DND-41 (cell line): ENCODE results near the gene CDH12.

Experiments
- ATAC-seq: fragments of 200-7000 bp; cut with Tn5 transposase; 3 replicates; pipeline ENCODE4 v1.9.1; 2021; ENCODE audit warnings: low read depth; ENCODE audit not compliant: insufficient read depth
- DNase-seq: peaks from one replicate; pipeline ENCODE4 v3.0.0-alpha.2; 2020
- H2AFZ ChIP-seq: 2 replicates; pipeline ENCODE4 v1.6.0; 2012; ENCODE audit warnings: low read depth, low read length
- H3K27ac ChIP-seq: 2 replicates; pipeline ENCODE4 v1.5.1; 2012; ENCODE audit warnings: low read length, inconsistent platforms
- H3K27me3 ChIP-seq: fragments of 200-600 bp; sonication (generic); 2 replicates; pipeline ENCODE4 v1.6.0; 2012; ENCODE audit warnings: low read length, mild to moderate bottlenecking, inconsistent platforms; ENCODE audit not compliant: insufficient read depth, poor library complexity
- H3K36me3 ChIP-seq: 2 replicates; pipeline ENCODE4 v1.5.1; 2012; ENCODE audit warnings: low read length, inconsistent platforms; ENCODE audit not compliant: insufficient read depth
- H3K4me1 ChIP-seq: 2 replicates; pipeline ENCODE4 v1.5.1; 2012; ENCODE audit warnings: mild to moderate bottlenecking, low read length; ENCODE audit not compliant: insufficient read depth
- H3K4me2 ChIP-seq: 2 replicates; pipeline ENCODE4 v1.6.0; 2012; ENCODE audit warnings: mild to moderate bottlenecking, moderate library complexity, low read length, inconsistent platforms; ENCODE audit not compliant: insufficient read depth
- H3K4me3 ChIP-seq, 2 experiments: fragments of 200-600 bp in 1 of 2; shearing (Covaris generic) in 1 of 2; 2 replicates each; pipeline ENCODE4 v1.5.1; 2012 to 2016; ENCODE audit warnings: inconsistent platforms in 2 of 2, low read length in 2 of 2, mild to moderate bottlenecking in 2 of 2, low read depth in 1 of 2, moderate library complexity in 1 of 2
- H3K79me2 ChIP-seq: 2 replicates; pipeline ENCODE4 v1.6.0; 2012; ENCODE audit warnings: low read length, inconsistent platforms; ENCODE audit not compliant: insufficient read depth
- H3K9ac ChIP-seq: 2 replicates; pipeline ENCODE4 v1.6.0; 2012; ENCODE audit warnings: low read depth, mild to moderate bottlenecking, inconsistent platforms, low read length, moderate library complexity
- H3K9me3 ChIP-seq: 2 replicates; pipeline ENCODE4 v1.5.1; 2012; ENCODE audit warnings: low read length, moderate library complexity, mild to moderate bottlenecking, inconsistent platforms; ENCODE audit not compliant: insufficient read depth, severe bottlenecking
- H4K20me1 ChIP-seq: 2 replicates; pipeline ENCODE4 v1.6.0; 2012; ENCODE audit warnings: low read length; ENCODE audit not compliant: insufficient read depth
- EZH2 ChIP-seq: IDR thresholded peaks from 3 replicates; pipeline ENCODE4 v1.6.1; 2012; ENCODE audit warnings: borderline replicate concordance, low read depth, mild to moderate bottlenecking, moderate library complexity, low read length, inconsistent platforms; ENCODE audit not compliant: severe bottlenecking
- TF ChIP-seq, protein P1 (sequence below): IDR thresholded peaks from 2 replicates; pipeline ENCODE4 v1.5.1; 2012; ENCODE audit warnings: borderline replicate concordance, low read length, moderate library complexity, mild to moderate bottlenecking; ENCODE audit not compliant: poor library complexity, severe bottlenecking; ENCODE audit errors: extremely low read depth

The CDH12 gene

DNA sequence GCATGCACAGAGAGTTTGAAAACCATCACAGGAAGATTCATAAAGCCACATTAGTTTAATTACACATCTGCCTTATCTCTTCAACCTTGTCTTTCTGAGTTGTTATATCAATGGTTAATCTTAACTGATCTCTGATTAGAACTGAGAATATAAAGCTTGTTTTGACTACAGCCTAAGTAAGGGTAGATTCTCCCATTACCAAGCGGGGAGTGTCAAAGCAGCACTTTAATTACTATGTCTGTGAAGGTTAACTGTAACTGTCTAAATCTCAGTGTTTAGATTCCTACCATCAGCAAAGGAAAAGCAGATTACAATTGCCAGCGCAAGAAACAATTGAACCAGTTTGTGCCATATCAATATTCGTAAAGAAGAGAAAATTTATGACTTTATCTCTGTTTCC, 348.7 kb downstream of the CDH12 start:
- H3K4me2 ChIP-seq = no peak overlapping the region
- H3K27me3 ChIP-seq = no peaks in the 10 kb centered on the region
- no peak for TF ChIP-seq EZH2
- TF ChIP-seq, protein P1, sequence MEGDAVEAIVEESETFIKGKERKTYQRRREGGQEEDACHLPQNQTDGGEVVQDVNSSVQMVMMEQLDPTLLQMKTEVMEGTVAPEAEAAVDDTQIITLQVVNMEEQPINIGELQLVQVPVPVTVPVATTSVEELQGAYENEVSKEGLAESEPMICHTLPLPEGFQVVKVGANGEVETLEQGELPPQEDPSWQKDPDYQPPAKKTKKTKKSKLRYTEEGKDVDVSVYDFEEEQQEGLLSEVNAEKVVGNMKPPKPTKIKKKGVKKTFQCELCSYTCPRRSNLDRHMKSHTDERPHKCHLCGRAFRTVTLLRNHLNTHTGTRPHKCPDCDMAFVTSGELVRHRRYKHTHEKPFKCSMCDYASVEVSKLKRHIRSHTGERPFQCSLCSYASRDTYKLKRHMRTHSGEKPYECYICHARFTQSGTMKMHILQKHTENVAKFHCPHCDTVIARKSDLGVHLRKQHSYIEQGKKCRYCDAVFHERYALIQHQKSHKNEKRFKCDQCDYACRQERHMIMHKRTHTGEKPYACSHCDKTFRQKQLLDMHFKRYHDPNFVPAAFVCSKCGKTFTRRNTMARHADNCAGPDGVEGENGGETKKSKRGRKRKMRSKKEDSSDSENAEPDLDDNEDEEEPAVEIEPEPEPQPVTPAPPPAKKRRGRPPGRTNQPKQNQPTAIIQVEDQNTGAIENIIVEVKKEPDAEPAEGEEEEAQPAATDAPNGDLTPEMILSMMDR = no peak
- H3K4me3 ChIP-seq = no peak overlapping the region
- H3K9ac ChIP-seq = no peak overlapping the region
- peaks cover 3% of the 10 kb centered on the region for H3K9me3 ChIP-seq
- no peak overlapping the region for H3K27ac ChIP-seq
- ATAC-seq = no peak
- no peaks in the 10 kb centered on the region for H3K36me3 ChIP-seq
- H4K20me1 ChIP-seq = no peaks in the 10 kb centered on the region
- H2AFZ ChIP-seq = no peak overlapping the region
- H3K79me2 ChIP-seq = no peaks in the 10 kb centered on the region
- H3K4me1 ChIP-seq = no peaks in the 10 kb centered on the region
- no peak for DNase-seq

DNA sequence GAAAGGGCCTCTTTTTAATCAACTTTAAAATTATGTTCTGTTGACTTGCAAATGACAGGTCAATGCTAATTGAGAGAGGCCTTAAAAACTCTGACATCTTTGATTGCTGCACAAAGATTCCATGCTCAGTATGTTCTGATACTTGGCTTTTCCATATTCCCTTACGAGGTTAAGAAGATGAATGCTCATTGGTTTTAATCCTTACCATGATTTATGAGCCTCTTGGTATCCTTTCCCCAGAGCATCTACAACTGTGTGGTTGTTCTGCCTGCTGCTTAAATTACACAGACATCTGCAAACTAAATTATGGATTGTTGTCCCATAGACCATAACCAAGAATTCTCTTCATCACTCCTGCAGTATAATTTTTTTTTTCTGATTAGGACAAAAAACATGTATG, 352.6 kb downstream of the CDH12 start:
- TF ChIP-seq EZH2 = no peak
- TF ChIP-seq, protein P1 = no peak
- no peaks in the 10 kb centered on the region for H3K79me2 ChIP-seq
- ATAC-seq (no peak), DNase-seq (no peak)
- H3K36me3 ChIP-seq = no peaks in the 10 kb centered on the region
- H3K4me2 ChIP-seq = no peak overlapping the region
- no peaks in the 10 kb centered on the region for H3K27me3 ChIP-seq
- no peaks in the 10 kb centered on the region for H3K9me3 ChIP-seq
- no peak overlapping the region for H3K9ac ChIP-seq
- H4K20me1 ChIP-seq = no peaks in the 10 kb centered on the region
- H3K27ac ChIP-seq = no peak overlapping the region
- no peaks in the 10 kb centered on the region for H3K4me1 ChIP-seq
- H3K4me3 ChIP-seq = no peak overlapping the region
- H2AFZ ChIP-seq = no peak overlapping the region

DNA sequence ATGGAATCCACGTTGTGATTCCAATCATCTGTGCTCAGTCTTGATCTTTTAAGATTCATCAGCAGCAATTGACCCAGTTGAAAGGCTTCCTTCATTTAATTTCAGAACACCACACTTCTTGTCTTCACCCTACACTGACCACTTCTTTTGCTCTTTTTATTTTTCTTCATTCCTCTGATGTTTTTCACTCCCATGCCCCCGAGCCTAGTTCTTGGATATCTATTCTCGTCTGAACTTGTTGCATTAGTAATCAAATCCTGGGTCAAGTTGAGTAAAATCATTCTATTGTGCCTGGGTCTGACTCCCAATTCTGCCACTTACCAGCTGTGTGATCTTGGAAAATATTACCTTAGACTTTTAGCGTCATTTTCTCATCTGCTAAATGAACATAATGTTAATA, 356.5 kb downstream of the CDH12 start:
- Histone ChIP-seq H3K9ac (no peak overlapping the region), H4K20me1 (no peaks in the 10 kb centered on the region), H3K36me3 (no peaks in the 10 kb centered on the region), H3K9me3 (no peaks in the 10 kb centered on the region), H3K4me2 (no peak overlapping the region), H2AFZ (no peak overlapping the region), H3K79me2 (no peaks in the 10 kb centered on the region), H3K4me3 (no peak overlapping the region), H3K27ac (no peak overlapping the region), H3K27me3 (no peaks in the 10 kb centered on the region), H3K4me1 (no peaks in the 10 kb centered on the region)
- TF ChIP-seq, protein P1 = no peak
- TF ChIP-seq EZH2 = no peak
- no peak for ATAC-seq
- no peak for DNase-seq
